ENCODE data around the gene FRMD4B. TPM values are rescaled to one million over a fixed set of nuclear protein-coding genes. Genes with fewer than 3 reads are reported as not detected.

The FRMD4B gene
- total and polyA plus RNA-seq, 2 experiments from 2014 or later, result 6.4 to 12.8 TPM

DNA sequence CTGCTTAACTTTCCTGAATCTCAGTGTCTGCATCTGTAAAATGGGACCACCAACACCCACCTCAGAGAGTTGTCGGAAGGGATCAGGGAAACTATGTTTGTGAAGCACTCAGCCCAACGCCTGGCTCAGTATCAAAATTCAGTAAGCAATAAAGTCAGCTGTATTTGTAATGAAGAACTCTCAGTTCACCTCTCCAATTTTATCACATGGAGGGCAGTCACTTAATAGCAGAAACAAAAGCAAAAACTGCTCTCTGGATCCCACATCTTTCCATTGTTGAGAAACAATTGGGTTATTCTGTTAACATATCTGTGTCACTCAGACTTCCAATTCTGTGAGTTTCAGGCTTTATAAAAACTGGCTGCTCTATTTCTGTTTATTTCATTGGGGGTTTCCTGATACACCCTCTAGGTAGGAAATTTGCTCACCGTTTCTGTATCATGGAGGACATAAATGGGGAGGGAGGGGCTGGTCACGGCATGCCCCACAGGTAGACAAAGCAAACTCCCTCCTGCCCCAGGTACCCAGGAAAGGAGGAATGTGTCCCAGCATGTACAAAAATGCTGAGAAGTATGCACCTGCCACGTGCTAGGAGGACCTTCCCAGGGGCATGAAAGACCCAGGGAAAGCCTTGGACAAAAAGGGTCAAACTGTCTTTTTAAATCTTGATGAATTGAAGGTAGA is 182.1 kb downstream of the FRMD4B start:
- Mint-ChIP-seq H3K9me3 (0 out of 3 replicates have a peak, but pooled peaks cover 3% of the 10 kb centered on the region), H3K27me3 (ENCODE audit: insufficient read depth, low read depth, poor library complexity) (no peaks in the 10 kb centered on the region), H3K36me3 (ENCODE audit: low read depth) (no peaks in the 10 kb centered on the region), H3K4me1 (peaks cover 22% of the 10 kb centered on the region), H3K27ac (no peak overlapping the region), H3K4me3 (no peak overlapping the region)
- Histone ChIP-seq H3K4me1 (ENCODE audit: insufficient read depth) (peaks cover 18% of the 10 kb centered on the region), H3K79me2 (replicated peaks; ENCODE audit: insufficient read depth) (no peaks in the 10 kb centered on the region), H3K27ac (ENCODE audit: low read depth) (no peak overlapping the region), H3K4me2 (no peak overlapping the region), H2AFZ (no peak overlapping the region), H4K20me1 (replicated peaks; ENCODE audit: insufficient read depth) (no peaks in the 10 kb centered on the region), H3F3A (replicated peaks; ENCODE audit: low read depth) (no peaks in the 10 kb centered on the region), H3K36me3 (ENCODE audit: insufficient read depth) (no peaks in the 10 kb centered on the region), H3K27me3 (ENCODE audit: insufficient read depth) (no peaks in the 10 kb centered on the region), H3K9me2 (ENCODE audit: insufficient read depth) (peaks cover 3% of the 10 kb centered on the region; the same call in 1 of the 2 replicates), H3K4me3 (no peak overlapping the region)
- no peak for DNase-seq (ENCODE audit: low spot score)
- TF ChIP-seq ZNF114 (CRISPR knock-in tag; IDR thresholded peaks at IDR 0.05) (no peak), STAT1 (IDR thresholded peaks at IDR 0.05; ENCODE audit: unreplicated experiment) (no peak), REST (IDR thresholded peaks at IDR 0.05; ENCODE audit: unreplicated experiment) (no peak), ZNF331 (CRISPR knock-in tag; IDR thresholded peaks at IDR 0.05; ENCODE audit: low read depth) (no peak), EZH2 (IDR thresholded peaks at IDR 0.05; ENCODE audit: low read depth, unreplicated experiment) (no peak)
- ATAC-seq, result no peak

GRCh38 chr3:69201658-69202057 is 184.2 kb downstream of the FRMD4B start:
- Histone ChIP-seq H3K79me2 (replicated peaks; ENCODE audit: insufficient read depth) (no peaks in the 10 kb centered on the region), H3K27me3 (ENCODE audit: insufficient read depth) (no peaks in the 10 kb centered on the region), H3K4me3 (no peak overlapping the region), H3K4me2 (no peak overlapping the region), H3K27ac (ENCODE audit: low read depth) (no peak overlapping the region), H4K20me1 (replicated peaks; ENCODE audit: insufficient read depth) (no peaks in the 10 kb centered on the region), H3K9me2 (ENCODE audit: insufficient read depth) (no peaks in the 10 kb centered on the region), H3K4me1 (ENCODE audit: insufficient read depth) (peaks cover 28% of the 10 kb centered on the region), H3K36me3 (ENCODE audit: insufficient read depth) (no peaks in the 10 kb centered on the region), H3F3A (replicated peaks; ENCODE audit: low read depth) (no peaks in the 10 kb centered on the region), H2AFZ (no peak overlapping the region)
- H3K27me3 Mint-ChIP-seq (ENCODE audit: insufficient read depth, low read depth, poor library complexity), result no peaks in the 10 kb centered on the region
- DNase-seq (ENCODE audit: low spot score), result no peak
- no peaks in the 10 kb centered on the region for H3K36me3 Mint-ChIP-seq (ENCODE audit: low read depth)
- H3K27ac Mint-ChIP-seq, result no peak overlapping the region
- no peak for ATAC-seq
- no peaks in the 10 kb centered on the region for H3K9me3 Mint-ChIP-seq
- peaks cover 22% of the 10 kb centered on the region for H3K4me1 Mint-ChIP-seq
- H3K4me3 Mint-ChIP-seq, result no peak overlapping the region
- TF ChIP-seq NANOG (IDR thresholded peaks at IDR 0.05; ENCODE audit: borderline replicate concordance), result no peak
- TF ChIP-seq ZNF114 (CRISPR knock-in tag; IDR thresholded peaks at IDR 0.05), result no peak
- TF ChIP-seq POLR2AphosphoS5 (IDR thresholded peaks at IDR 0.05; ENCODE audit: low read depth), result no peak
- TF ChIP-seq, protein P1, sequence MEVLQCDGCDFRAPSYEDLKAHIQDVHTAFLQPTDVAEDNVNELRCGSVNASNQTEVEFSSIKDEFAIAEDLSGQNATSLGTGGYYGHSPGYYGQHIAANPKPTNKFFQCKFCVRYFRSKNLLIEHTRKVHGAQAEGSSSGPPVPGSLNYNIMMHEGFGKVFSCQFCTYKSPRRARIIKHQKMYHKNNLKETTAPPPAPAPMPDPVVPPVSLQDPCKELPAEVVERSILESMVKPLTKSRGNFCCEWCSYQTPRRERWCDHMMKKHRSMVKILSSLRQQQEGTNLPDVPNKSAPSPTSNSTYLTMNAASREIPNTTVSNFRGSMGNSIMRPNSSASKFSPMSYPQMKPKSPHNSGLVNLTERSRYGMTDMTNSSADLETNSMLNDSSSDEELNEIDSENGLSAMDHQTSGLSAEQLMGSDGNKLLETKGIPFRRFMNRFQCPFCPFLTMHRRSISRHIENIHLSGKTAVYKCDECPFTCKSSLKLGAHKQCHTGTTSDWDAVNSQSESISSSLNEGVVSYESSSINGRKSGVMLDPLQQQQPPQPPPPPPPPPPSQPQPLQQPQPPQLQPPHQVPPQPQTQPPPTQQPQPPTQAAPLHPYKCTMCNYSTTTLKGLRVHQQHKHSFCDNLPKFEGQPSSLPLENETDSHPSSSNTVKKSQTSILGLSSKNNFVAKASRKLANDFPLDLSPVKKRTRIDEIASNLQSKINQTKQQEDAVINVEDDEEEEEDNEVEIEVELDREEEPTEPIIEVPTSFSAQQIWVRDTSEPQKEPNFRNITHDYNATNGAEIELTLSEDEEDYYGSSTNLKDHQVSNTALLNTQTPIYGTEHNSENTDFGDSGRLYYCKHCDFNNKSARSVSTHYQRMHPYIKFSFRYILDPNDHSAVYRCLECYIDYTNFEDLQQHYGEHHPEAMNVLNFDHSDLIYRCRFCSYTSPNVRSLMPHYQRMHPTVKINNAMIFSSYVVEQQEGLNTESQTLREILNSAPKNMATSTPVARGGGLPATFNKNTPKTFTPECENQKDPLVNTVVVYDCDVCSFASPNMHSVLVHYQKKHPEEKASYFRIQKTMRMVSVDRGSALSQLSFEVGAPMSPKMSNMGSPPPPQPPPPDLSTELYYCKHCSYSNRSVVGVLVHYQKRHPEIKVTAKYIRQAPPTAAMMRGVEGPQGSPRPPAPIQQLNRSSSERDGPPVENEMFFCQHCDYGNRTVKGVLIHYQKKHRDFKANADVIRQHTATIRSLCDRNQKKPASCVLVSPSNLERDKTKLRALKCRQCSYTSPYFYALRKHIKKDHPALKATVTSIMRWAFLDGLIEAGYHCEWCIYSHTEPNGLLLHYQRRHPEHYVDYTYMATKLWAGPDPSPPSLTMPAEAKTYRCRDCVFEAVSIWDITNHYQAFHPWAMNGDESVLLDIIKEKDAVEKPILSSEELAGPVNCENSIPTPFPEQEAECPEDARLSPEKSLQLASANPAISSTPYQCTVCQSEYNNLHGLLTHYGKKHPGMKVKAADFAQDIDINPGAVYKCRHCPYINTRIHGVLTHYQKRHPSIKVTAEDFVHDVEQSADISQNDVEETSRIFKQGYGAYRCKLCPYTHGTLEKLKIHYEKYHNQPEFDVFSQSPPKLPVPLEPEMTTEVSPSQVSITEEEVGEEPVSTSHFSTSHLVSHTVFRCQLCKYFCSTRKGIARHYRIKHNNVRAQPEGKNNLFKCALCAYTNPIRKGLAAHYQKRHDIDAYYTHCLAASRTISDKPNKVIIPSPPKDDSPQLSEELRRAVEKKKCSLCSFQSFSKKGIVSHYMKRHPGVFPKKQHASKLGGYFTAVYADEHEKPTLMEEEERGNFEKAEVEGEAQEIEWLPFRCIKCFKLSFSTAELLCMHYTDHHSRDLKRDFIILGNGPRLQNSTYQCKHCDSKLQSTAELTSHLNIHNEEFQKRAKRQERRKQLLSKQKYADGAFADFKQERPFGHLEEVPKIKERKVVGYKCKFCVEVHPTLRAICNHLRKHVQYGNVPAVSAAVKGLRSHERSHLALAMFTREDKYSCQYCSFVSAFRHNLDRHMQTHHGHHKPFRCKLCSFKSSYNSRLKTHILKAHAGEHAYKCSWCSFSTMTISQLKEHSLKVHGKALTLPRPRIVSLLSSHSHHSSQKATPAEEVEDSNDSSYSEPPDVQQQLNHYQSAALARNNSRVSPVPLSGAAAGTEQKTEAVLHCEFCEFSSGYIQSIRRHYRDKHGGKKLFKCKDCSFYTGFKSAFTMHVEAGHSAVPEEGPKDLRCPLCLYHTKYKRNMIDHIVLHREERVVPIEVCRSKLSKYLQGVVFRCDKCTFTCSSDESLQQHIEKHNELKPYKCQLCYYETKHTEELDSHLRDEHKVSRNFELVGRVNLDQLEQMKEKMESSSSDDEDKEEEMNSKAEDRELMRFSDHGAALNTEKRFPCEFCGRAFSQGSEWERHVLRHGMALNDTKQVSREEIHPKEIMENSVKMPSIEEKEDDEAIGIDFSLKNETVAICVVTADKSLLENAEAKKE (CRISPR knock-in tag; IDR thresholded peaks at IDR 0.05), result no peak
- TF ChIP-seq EZH2 (IDR thresholded peaks at IDR 0.05; ENCODE audit: low read depth, unreplicated experiment), result no peak
- TF ChIP-seq STAT1 (IDR thresholded peaks at IDR 0.05; ENCODE audit: unreplicated experiment), result no peak
- no peak for TF ChIP-seq JUNB (IDR thresholded peaks at IDR 0.05; ENCODE audit: unreplicated experiment)
- TF ChIP-seq, protein P2, sequence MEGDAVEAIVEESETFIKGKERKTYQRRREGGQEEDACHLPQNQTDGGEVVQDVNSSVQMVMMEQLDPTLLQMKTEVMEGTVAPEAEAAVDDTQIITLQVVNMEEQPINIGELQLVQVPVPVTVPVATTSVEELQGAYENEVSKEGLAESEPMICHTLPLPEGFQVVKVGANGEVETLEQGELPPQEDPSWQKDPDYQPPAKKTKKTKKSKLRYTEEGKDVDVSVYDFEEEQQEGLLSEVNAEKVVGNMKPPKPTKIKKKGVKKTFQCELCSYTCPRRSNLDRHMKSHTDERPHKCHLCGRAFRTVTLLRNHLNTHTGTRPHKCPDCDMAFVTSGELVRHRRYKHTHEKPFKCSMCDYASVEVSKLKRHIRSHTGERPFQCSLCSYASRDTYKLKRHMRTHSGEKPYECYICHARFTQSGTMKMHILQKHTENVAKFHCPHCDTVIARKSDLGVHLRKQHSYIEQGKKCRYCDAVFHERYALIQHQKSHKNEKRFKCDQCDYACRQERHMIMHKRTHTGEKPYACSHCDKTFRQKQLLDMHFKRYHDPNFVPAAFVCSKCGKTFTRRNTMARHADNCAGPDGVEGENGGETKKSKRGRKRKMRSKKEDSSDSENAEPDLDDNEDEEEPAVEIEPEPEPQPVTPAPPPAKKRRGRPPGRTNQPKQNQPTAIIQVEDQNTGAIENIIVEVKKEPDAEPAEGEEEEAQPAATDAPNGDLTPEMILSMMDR (conservative IDR thresholded peaks at IDR 0.05; ENCODE audit: low read depth in 2 of 2), result no peak
